Tibial artery (tissue), 4 donors: ENCODE measurements around the gene EIF4A3.

Experiments used
- DNase-seq, 2 donors: peaks; one replicate each; pipeline ENCODE4 v3.0.0-alpha.2; 2019
- H3K27ac ChIP-seq, 2 donors: fragments of 200-600 bp; sonication (generic) in 1 of 2; 1 replicate in 1 of 2; 2 replicates in 1 of 2; pipeline ENCODE4 v1.5.1; 2018 to 2019; ENCODE audit warnings: mild to moderate bottlenecking in 1 of 2
- H3K27me3 ChIP-seq, 2 donors: fragments of 200-600 bp; sonication (generic) in 1 of 2; one replicate each; pipeline versions ENCODE4 v1.5.1 to v1.6.0; 2016 to 2019
- H3K36me3 ChIP-seq, 3 donors: fragments of 200-600 bp; sonication (generic) in 2 of 3; one replicate each; pipeline ENCODE4 v1.5.1; 2016 to 2019; ENCODE audit warnings: mild to moderate bottlenecking in 2 of 3
- H3K4me1 ChIP-seq, 4 donors: fragments of 200-600 bp; sonication (generic) in 2 of 4; 1 replicate in 3 of 4; 2 replicates in 1 of 4; pipeline ENCODE4 v1.5.1; 2016 to 2019
- H3K4me3 ChIP-seq, 2 donors: fragments of 200-600 bp; sonication (generic) in 1 of 2; 1 replicate in 1 of 2; 2 replicates in 1 of 2; pipeline ENCODE4 v1.5.1; 2018 to 2019; ENCODE audit warnings: mild to moderate bottlenecking in 2 of 2
- H3K9me3 ChIP-seq, 3 donors: fragments of 200-600 bp; sonication (generic) in 1 of 3; one replicate each; pipeline ENCODE4 v1.5.1; 2016 to 2019
- CTCF ChIP-seq, 2 experiments: fragments of 200-600 bp in 1 of 2; fragments of 450-650 bp in 1 of 2; IDR thresholded peaks; one replicate each; pipeline ENCODE4 v1.5.1; 2017 to 2019; ENCODE audit warnings: antibody characterized with exemption in 2 of 2, mild to moderate bottlenecking in 1 of 2, moderate library complexity in 1 of 2
- intact Hi-C: fragments of 100-400 bp; cut with DNase I; formaldehyde crosslinking; loops from one replicate; pipeline ENCODE4 v1.15.0; 2023; ENCODE audit warnings: low total_unique reads

EIF4A3 gene

GRCh38 chr17:80147035-80147822 lies at the start of gene EIF4A3:
Gene EIF4A3 (minus strand): TSS chr17:80147128. CDS start chr17:80146961, 167 bp downstream.
- Histone ChIP-seq H3K27me3 (no peaks in the 10 kb centered on the region), H3K4me3 (peak within 1 kb of the TSS; percentile 78), H3K9me3 (no peaks in the 10 kb centered on the region), H3K36me3 (peaks cover 18 to 20% (median 18%) of the 10 kb centered on the region in 3 donors), H3K27ac (peak within 1 kb of the TSS; percentile 88 to 91), H3K4me1 (peaks cover 0 to 31% (median 25%) of the 10 kb centered on the region in 4 donors)
- intact Hi-C loops = loop anchor here (5.0 kb wide), 2 partner anchors 115 to 350 kb away; partner anchors contain the start of genes CBX8 and RNF213
- no peak for TF ChIP-seq CTCF (IDR thresholded peaks at IDR 0.05)
- peak; percentile 98 to 99 for DNase-seq

GRCh38 chr17:80196652-80197051 lies 49.7 kb upstream of the EIF4A3 start:
- Histone ChIP-seq H3K36me3 (no peaks in the 10 kb centered on the region), H3K4me3 (no peak overlapping the region), H3K27ac (no peak overlapping the region), H3K27me3 (peaks cover 0 to 39% of the 10 kb centered on the region in 2 donors), H3K4me1 (peaks cover 0 to 10% (median 4%) of the 10 kb centered on the region in 4 donors), H3K9me3 (no peaks in the 10 kb centered on the region)
- DNase-seq = no peak
- no peak for TF ChIP-seq CTCF (IDR thresholded peaks at IDR 0.05)
- intact Hi-C loops = loop anchor here (10.0 kb wide), 1 partner anchor 168 kb away; no protein-coding TSS in a partner anchor

GRCh38 chr17:80195671-80196529 lies 49.0 kb upstream of the EIF4A3 start:
- Histone ChIP-seq H3K4me3 (no peak overlapping the region), H3K27me3 (peaks cover 0 to 43% of the 10 kb centered on the region in 2 donors), H3K36me3 (no peaks in the 10 kb centered on the region), H3K27ac (no peak overlapping the region), H3K4me1 (peaks cover 0 to 15% (median 6%) of the 10 kb centered on the region in 4 donors), H3K9me3 (no peaks in the 10 kb centered on the region)
- no peak for DNase-seq
- intact Hi-C loops = loop anchor here (10.0 kb wide), 1 partner anchor 169 kb away; no protein-coding TSS in a partner anchor
- peak; percentile 83 to 85 for TF ChIP-seq CTCF (IDR thresholded peaks at IDR 0.05)

- peaks cover 0 to 15% (median 6%) of the 10 kb centered on the region in 4 donors for H3K4me1 ChIP-seq
- TF ChIP-seq CTCF (IDR thresholded peaks at IDR 0.05) = no peak
- peaks cover 0 to 47% of the 10 kb centered on the region in 2 donors for H3K27me3 ChIP-seq
- intact Hi-C loops = loop anchor here (10.0 kb wide), 1 partner anchor 170 kb away; no protein-coding TSS in a partner anchor
- H3K4me3 ChIP-seq = no peak overlapping the region
- no peak for DNase-seq
- H3K27ac ChIP-seq = no peak overlapping the region
- no peaks in the 10 kb centered on the region for H3K9me3 ChIP-seq
- no peaks in the 10 kb centered on the region for H3K36me3 ChIP-seq
Measured at GRCh38 chr17:80195141-80195540, 48.2 kb upstream of the EIF4A3 start.

- peaks cover 0 to 19% (median 10%) of the 10 kb centered on the region in 4 donors for H3K4me1 ChIP-seq
- TF ChIP-seq CTCF (IDR thresholded peaks at IDR 0.05) = no peak
- H3K27me3 ChIP-seq = peaks cover 0 to 68% of the 10 kb centered on the region in 2 donors
- no peaks in the 10 kb centered on the region for H3K9me3 ChIP-seq
- no peak overlapping the region for H3K27ac ChIP-seq
- no peaks in the 10 kb centered on the region for H3K36me3 ChIP-seq
- H3K4me3 ChIP-seq = no peak overlapping the region
- intact Hi-C loops = loop anchor here (10.0 kb wide), 1 partner anchor 173 kb away; no protein-coding TSS in a partner anchor
- DNase-seq = no peak
Measured at GRCh38 chr17:80191865-80192661, 45.1 kb upstream of the EIF4A3 start.
